ENCODE results near the gene GIPC3. TPM values are rescaled to one million over a fixed set of nuclear protein-coding genes. Genes with fewer than 3 reads are reported as not detected.

GIPC3 gene
- total and polyA plus RNA-seq, 2 of the 8 experiments (the other 6 are each of a cell fraction or from before 2014, with no cell fraction given), result 1.0 to 1.2 TPM

DNA sequence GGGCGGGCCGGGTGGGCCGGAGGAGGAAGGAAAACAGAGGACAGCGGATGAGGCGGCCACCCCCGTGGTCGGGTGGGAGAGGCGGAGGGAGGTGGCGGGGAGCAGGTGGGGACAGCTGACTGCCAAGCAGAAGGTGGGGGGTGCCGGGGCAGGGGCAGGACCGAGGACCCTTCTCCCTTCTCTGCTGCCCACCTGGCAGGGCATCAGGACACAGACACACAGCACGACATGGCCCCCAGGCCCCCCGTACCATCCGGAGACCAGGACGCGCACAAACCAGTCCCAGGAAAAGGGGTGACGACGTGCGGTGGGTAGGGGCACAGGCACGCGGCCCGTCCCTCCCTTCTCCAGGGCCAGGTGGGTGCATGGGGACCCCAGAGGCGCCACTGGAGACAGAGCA lies 52.3 kb downstream of the GIPC3 start:
- H3K23ac ChIP-seq (ENCODE audit: insufficient read length), result no peak overlapping the region
- no peaks in the 10 kb centered on the region for H3K23me2 ChIP-seq (ENCODE audit: low read depth, low read length)
- H3K4me3 ChIP-seq (ENCODE audit: extremely low read depth in 1 of 4, insufficient read depth in 2 of 4, low read depth in 3 of 4, low read length in 4 of 4), result no peak overlapping the region
- H2BK12ac ChIP-seq (ENCODE audit: low read depth, low read length), result no peak overlapping the region
- no peak overlapping the region for H3K14ac ChIP-seq (ENCODE audit: insufficient read length)
- H4K5ac ChIP-seq (ENCODE audit: insufficient read length, low read depth, low read length), result no peak overlapping the region
- FAIRE-seq (no peak), DNase-seq (ENCODE audit: low read depth in 1 of 2, low spot score in 2 of 2) (no peak)
- no peak overlapping the region for H4K8ac ChIP-seq (ENCODE audit: extremely low read depth, insufficient read depth, low read length)
- H3K9ac ChIP-seq (replicated peaks in 1 of 4; ENCODE audit: extremely low read depth in 1 of 4, low read depth in 3 of 4, low read length in 3 of 4), result no peak overlapping the region
- ChIA-PET CTCF (ENCODE audit: partially characterized antibody) (no interaction called here), POLR2A (ENCODE audit: partially characterized antibody) (interaction anchor here (0.8 kb wide), 1 partner anchor 13 kb away, joined by 3 read pairs; no protein-coding TSS in a partner anchor)
- TF ChIP-seq KDM5A (IDR thresholded peaks at IDR 0.05; ENCODE audit: low read length) (no peak), NANOG (IDR thresholded peaks at IDR 0.05; ENCODE audit: insufficient read depth, low read depth, low read length, poor library complexity, severe bottlenecking) (no peak), GTF2F1 (IDR thresholded peaks at IDR 0.05; ENCODE audit: borderline replicate concordance, low read depth, low read length) (no peak)
- no peak overlapping the region for H2AFZ ChIP-seq (ENCODE audit: low read length)
- no peaks in the 10 kb centered on the region for H4K20me1 ChIP-seq (replicated peaks in 1 of 2; ENCODE audit: control insufficient read depth in 1 of 2, insufficient read depth in 2 of 2, low read length in 2 of 2)
- no peaks in the 10 kb centered on the region for H3K4me1 ChIP-seq (replicated peaks in 1 of 4; ENCODE audit: control insufficient read depth in 3 of 4, insufficient read depth in 4 of 4, low read length in 3 of 4)
- no peak overlapping the region for H2BK15ac ChIP-seq (ENCODE audit: low read length)
- no peak overlapping the region for H3K18ac ChIP-seq (ENCODE audit: extremely low read depth, low read length)
- peaks cover 0 to 26% (median 5%) of the 10 kb centered on the region in 4 experiments; a peak in 4 of 8 replicates for H3K36me3 ChIP-seq (ENCODE audit: control insufficient read depth in 2 of 4, insufficient read depth in 4 of 4, low read length in 3 of 4)
- H3K79me2 ChIP-seq (ENCODE audit: control insufficient read depth in 1 of 2, insufficient read depth in 2 of 2, low read length in 2 of 2), result no peaks in the 10 kb centered on the region
- no peak overlapping the region for H3K4ac ChIP-seq (replicated peaks; ENCODE audit: insufficient read length, low read depth, low read length)
- no peaks in the 10 kb centered on the region for H3K9me3 ChIP-seq (ENCODE audit: insufficient read depth in 2 of 2, low read depth in 1 of 2, low read length in 1 of 2)
- H3K79me1 ChIP-seq (ENCODE audit: low read depth, low read length), result no peaks in the 10 kb centered on the region
- no peaks in the 10 kb centered on the region for H3K27me3 ChIP-seq (replicated peaks in 1 of 4; ENCODE audit: control insufficient read depth in 3 of 4, extremely low read depth in 1 of 4, insufficient read depth in 3 of 4, low read length in 3 of 4)
- H4K91ac ChIP-seq (replicated peaks; ENCODE audit: insufficient read length, low read length), result no peak overlapping the region
- 98% methylated on average over 6 of the region's 23 CpGs; no CpG with 5 or more reads in 1 of the 2 experiments for WGBS, 2 experiments (ENCODE audit: extremely low coverage in 1 of 2, insufficient coverage in 1 of 2, insufficient read length in 1 of 2, insufficient replicate concordance in 2 of 2, low coverage in 1 of 2, low lambda C conversion rate in 2 of 2, missing lambda C conversion rate in 1 of 2)
- no peak overlapping the region for H2AK5ac ChIP-seq (ENCODE audit: low read depth, low read length)
- no peak overlapping the region for H3K56ac ChIP-seq (replicated peaks; ENCODE audit: insufficient read length, low read depth, low read length)
- H3K4me2 ChIP-seq (ENCODE audit: insufficient read depth in 1 of 2, low read depth in 2 of 2, low read length in 2 of 2), result no peak overlapping the region
- H2BK120ac ChIP-seq (replicated peaks; ENCODE audit: low read depth, low read length), result no peak overlapping the region
- no peak overlapping the region for H2BK5ac ChIP-seq (ENCODE audit: low read depth, low read length)
- H3K27ac ChIP-seq (ENCODE audit: low read depth, low read length), result no peak overlapping the region
- no peak overlapping the region for H2BK20ac ChIP-seq (ENCODE audit: low read length)
